Measurements from ENCODE around the gene CHRNG.
"Not testable (repeated sequence)": the region's sequence is repeated elsewhere in the genome, so short reads cannot be mapped to it uniquely, and the experiment has no call there.

CHRNG gene

DNA sequence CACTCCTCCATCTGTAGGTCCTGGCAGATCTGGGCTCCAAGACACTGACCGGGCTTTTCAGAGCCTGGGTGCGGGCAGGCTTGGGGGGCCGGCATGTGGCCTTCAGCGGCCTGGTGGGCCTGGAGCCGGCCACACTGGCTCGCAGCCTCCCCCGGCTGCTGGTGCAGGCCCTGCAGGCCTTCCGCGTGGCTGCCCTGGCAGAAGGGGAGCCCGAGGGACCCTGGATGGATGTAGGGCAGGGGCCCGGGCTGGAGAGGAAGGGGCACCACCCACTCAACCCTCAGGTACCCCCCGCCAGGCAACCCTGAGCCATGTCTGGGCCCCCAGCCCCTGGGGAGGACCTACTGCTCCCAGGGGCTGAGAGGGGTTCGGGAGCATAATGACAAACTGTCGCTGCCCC is 14.3 kb upstream of the CHRNG start:
- Histone ChIP-seq H3K36me3 (ENCODE audit: control insufficient read depth, insufficient read depth, low read length) (no peaks in the 10 kb centered on the region), H3K9ac (ENCODE audit: low read length) (no peak overlapping the region), H3K4me1 (ENCODE audit: control insufficient read depth, insufficient read depth, low read length) (no peaks in the 10 kb centered on the region), H3K27ac (ENCODE audit: low read depth, low read length) (no peak overlapping the region), H3K27me3 (ENCODE audit: control insufficient read depth, insufficient read depth, low read length) (peaks cover 35% of the 10 kb centered on the region), H3K4me3 (ENCODE audit: low read length) (no peak overlapping the region)

DNA sequence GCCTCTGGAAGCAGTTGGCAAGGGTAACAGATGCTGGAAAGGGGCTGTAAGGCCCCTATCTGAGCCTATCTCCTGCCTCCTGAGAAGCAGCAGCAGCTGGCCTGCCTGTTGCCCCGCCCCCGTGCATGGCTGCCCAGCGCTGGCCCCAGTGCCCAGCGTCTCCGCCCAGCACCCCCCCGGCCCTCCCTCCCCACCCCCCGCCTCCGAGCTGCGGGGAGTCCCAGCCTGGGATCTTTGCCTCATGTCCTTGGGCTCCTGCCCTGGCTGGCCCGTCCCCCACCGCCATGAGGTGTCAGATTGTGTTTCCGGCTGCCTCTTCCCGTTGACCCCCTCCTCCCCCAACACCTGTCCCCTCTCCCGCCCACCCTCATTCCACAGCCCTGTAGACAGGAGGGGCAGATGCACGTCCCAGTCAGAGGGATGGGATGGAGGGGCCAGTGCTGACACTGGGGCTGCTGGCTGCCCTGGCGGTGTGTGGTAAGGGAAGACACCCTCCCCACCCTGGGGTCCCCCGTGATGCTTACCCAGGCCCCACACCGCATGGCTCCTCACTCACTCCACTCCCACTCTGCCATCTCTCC is 13.6 kb upstream of the CHRNG start, which contains the start of gene CHRND:
TSS of gene CHRND (plus strand) at position 370 of the 581 bp plus-strand sequence. CDS start at position 426, 56 bp downstream.
- no peaks in the 10 kb centered on the region for H3K4me1 ChIP-seq (ENCODE audit: control insufficient read depth, insufficient read depth, low read length)
- H3K9ac ChIP-seq (ENCODE audit: low read length) = no peak within 1 kb of the TSS
- H3K27ac ChIP-seq (ENCODE audit: low read depth, low read length) = no peak within 1 kb of the TSS
- no peak within 1 kb of the TSS for H3K4me3 ChIP-seq (ENCODE audit: low read length)
- H3K27me3 ChIP-seq (ENCODE audit: control insufficient read depth, insufficient read depth, low read length) = peaks cover 35% of the 10 kb centered on the region
- H3K36me3 ChIP-seq (ENCODE audit: control insufficient read depth, insufficient read depth, low read length) = no peaks in the 10 kb centered on the region

DNA sequence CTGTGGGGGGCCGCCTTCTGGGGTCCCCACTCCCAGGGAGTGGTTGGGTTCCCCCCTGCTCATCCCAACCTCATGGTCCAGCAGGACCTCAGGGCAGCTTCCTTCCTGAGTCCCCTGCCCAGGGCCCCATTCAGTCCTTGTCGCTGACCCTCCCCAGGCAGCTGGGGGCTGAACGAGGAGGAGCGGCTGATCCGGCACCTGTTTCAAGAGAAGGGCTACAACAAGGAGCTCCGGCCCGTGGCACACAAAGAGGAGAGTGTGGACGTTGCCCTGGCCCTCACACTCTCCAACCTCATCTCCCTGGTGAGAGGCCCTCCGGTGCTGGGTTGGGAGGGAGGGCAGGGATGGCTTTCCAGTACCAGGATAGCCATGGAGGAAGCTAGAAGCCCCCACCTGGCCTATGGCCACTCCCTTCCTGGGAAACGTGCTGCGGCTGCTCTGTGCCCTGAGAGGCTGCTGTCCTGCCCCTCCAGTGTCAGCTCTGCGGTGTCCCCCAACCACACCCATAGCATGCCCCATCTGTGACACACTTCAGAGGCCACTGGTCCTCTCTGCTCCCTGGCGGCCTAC is 13.0 kb upstream of the CHRNG start:
- H3K36me3 ChIP-seq (ENCODE audit: control insufficient read depth, insufficient read depth, low read length) = no peaks in the 10 kb centered on the region
- no peak overlapping the region for H3K9ac ChIP-seq (ENCODE audit: low read length)
- H3K27ac ChIP-seq (ENCODE audit: low read depth, low read length) = no peak overlapping the region
- no peak overlapping the region for H3K4me3 ChIP-seq (ENCODE audit: low read length)
- no peaks in the 10 kb centered on the region for H3K4me1 ChIP-seq (ENCODE audit: control insufficient read depth, insufficient read depth, low read length)
- peaks cover 32% of the 10 kb centered on the region for H3K27me3 ChIP-seq (ENCODE audit: control insufficient read depth, insufficient read depth, low read length)

DNA sequence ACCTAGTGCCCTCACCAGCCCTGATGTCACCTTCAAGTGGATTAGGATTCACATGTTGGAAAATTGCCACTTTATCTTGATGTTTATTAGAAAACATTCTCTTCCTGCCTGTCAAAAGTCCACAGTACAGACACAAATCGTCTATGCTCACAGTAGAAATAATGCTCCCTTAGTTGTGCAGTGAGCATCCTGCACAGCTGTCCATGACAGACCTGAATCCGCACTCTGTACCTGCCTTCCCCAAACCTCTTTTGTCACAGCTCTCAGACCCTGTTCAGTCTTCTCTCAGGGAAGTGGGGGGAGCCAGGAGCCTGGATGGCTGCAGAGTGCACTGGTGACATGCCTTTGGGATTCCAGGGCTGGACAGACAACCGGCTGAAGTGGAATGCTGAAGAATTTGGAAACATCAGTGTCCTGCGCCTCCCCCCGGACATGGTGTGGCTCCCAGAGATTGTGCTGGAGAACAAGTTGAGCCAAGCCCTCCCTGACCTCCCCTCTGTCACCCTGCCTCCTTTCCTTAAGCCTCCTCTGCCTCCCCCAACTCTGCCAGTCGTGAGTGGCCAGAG is 11.5 kb upstream of the CHRNG start:
- Histone ChIP-seq H3K36me3 (ENCODE audit: control insufficient read depth, insufficient read depth, low read length) (no peaks in the 10 kb centered on the region), H3K27me3 (ENCODE audit: control insufficient read depth, insufficient read depth, low read length) (peaks cover 22% of the 10 kb centered on the region), H3K27ac (ENCODE audit: low read depth, low read length) (no peak overlapping the region), H3K4me3 (ENCODE audit: low read length) (no peak overlapping the region), H3K4me1 (ENCODE audit: control insufficient read depth, insufficient read depth, low read length) (no peaks in the 10 kb centered on the region), H3K9ac (ENCODE audit: low read length) (no peak overlapping the region)

DNA sequence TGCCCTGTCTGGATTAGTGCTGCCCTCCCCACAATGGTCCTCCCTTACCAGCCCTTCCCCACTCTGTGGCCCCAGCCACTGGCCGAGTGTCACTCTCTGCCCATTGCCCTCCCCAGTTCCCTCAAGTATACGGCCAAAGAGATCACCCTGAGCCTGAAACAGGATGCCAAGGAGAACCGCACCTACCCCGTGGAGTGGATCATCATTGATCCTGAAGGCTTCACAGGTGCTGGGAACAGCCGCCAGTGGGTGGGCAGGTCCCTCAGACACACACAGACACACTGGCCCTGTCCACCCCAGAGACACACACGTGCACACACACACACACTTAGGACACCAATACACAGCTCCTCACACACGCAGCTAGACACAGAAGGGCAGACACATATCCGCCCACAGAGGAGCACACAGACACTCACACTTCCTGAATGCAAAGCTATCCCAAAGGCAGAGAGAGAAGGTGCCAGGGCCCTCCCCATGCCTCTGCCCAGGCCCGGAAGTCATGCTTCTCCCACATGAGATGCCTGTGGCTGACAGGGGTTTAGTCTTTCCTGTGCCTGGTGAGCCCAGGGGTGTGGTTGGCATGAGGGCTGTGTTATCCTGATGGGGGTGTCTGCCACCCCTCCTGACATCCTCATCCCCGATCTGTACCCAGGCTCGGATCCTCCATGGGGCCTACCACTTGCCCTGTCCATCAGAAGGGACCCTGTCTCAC is 10.6 kb upstream of the CHRNG start:
- H3K9ac ChIP-seq (ENCODE audit: low read length) = no peak overlapping the region
- no peaks in the 10 kb centered on the region for H3K36me3 ChIP-seq (ENCODE audit: control insufficient read depth, insufficient read depth, low read length)
- no peak overlapping the region for H3K27ac ChIP-seq (ENCODE audit: low read depth, low read length)
- H3K4me1 ChIP-seq (ENCODE audit: control insufficient read depth, insufficient read depth, low read length) = no peaks in the 10 kb centered on the region
- H3K4me3 ChIP-seq (ENCODE audit: low read length) = no peak overlapping the region
- H3K27me3 ChIP-seq (ENCODE audit: control insufficient read depth, insufficient read depth, low read length) = peaks cover 13% of the 10 kb centered on the region

DNA sequence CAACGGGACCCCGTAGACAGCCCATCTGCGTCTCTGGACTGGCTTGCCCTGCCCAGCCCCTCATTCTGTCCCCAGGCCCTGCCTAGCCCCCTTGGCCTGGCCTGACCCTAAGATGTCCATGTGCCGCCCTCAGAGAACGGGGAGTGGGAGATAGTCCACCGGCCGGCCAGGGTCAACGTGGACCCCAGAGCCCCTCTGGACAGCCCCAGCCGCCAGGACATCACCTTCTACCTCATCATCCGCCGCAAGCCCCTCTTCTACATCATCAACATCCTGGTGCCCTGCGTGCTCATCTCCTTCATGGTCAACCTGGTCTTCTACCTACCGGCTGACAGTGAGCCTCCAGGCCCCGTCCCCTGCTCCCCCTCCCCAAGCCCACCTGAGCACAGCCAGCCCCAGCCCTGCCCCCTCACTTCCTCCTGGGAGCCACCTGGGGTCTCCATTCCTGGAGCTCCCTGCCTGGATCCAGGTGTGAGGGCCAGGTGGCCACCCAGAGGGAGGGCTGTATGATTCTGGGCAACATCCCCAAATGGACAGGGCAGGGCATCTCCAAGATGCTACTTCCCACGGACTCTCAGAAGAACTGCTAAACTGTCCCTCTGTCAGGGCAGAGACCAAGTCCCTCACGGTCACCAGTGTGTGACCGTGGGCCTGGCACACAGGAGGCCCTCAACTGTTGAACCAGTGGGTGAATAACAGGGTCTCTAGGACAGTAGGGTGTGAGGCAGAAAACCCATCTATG is 9.5 kb upstream of the CHRNG start:
- Histone ChIP-seq H3K4me1 (ENCODE audit: control insufficient read depth, insufficient read depth, low read length) (no peaks in the 10 kb centered on the region), H3K9ac (ENCODE audit: low read length) (no peak overlapping the region), H3K36me3 (ENCODE audit: control insufficient read depth, insufficient read depth, low read length) (no peaks in the 10 kb centered on the region), H3K27me3 (ENCODE audit: control insufficient read depth, insufficient read depth, low read length) (peaks cover 5% of the 10 kb centered on the region), H3K4me3 (ENCODE audit: low read length) (no peak overlapping the region), H3K27ac (ENCODE audit: low read depth, low read length) (no peak overlapping the region)

DNA sequence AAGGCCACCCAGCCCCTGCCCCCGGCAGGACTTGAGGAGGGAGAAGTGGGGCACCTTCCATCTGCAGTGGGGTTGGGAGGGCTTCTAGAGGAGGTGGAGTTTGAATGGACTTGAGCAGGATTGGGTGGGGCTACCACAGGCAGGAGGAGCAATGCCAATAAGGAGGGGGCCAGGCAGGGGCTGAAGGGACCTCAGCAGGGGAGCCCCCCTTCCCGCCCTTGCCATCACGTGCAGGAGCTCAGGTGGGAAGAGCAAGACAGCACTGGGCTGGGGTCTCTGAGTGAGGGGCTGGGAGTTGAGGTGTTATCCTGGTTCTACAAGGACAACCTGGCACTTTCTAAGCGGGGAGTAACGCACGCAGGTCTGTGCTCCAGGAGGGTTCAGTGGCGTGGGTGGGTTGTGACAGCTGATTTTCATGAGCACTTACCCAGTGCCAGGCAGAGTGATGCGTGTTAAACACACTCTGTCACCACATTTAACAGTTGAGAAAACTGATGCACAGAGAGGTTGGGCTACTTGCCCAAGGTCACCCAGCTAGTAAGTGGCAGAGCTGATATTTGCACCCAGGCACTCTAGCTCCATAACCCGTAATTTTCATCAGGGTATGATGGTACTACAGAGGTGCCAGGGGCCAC is 8.7 kb upstream of the CHRNG start:
- no peaks in the 10 kb centered on the region for H3K36me3 ChIP-seq (ENCODE audit: control insufficient read depth, insufficient read depth, low read length)
- H3K4me1 ChIP-seq (ENCODE audit: control insufficient read depth, insufficient read depth, low read length) = no peaks in the 10 kb centered on the region
- no peak overlapping the region for H3K4me3 ChIP-seq (ENCODE audit: low read length)
- H3K27me3 ChIP-seq (ENCODE audit: control insufficient read depth, insufficient read depth, low read length) = peaks cover 4% of the 10 kb centered on the region
- H3K9ac ChIP-seq (ENCODE audit: low read length) = no peak overlapping the region
- H3K27ac ChIP-seq (ENCODE audit: low read depth, low read length) = no peak overlapping the region

DNA sequence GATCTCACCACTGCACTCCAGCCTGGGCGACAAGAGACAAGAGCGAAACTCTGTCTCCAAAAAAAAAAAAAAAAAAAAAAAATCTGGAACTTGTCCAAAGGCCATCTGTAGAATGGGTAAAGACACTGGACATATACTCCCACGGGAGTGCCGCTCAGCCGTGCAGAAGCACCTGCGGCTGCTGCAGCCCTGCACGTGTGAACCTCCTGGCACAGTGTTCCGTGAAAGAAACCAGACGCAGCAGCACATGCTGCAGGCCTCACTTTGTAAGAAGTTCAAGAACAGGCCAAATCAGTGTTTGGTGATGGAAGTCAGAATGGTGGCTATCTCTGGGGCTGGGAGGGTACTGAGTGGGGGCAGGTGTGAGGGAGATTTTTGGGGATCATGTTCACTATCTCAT is 7.1 kb upstream of the CHRNG start:
- H3K27ac ChIP-seq (ENCODE audit: low read depth, low read length) = no peak overlapping the region
- peaks cover 4% of the 10 kb centered on the region for H3K27me3 ChIP-seq (ENCODE audit: control insufficient read depth, insufficient read depth, low read length)
- H3K9ac ChIP-seq (ENCODE audit: low read length) = no peak overlapping the region
- no peak overlapping the region for H3K4me3 ChIP-seq (ENCODE audit: low read length)
- no peaks in the 10 kb centered on the region for H3K4me1 ChIP-seq (ENCODE audit: control insufficient read depth, insufficient read depth, low read length)
- no peaks in the 10 kb centered on the region for H3K36me3 ChIP-seq (ENCODE audit: control insufficient read depth, insufficient read depth, low read length)

DNA sequence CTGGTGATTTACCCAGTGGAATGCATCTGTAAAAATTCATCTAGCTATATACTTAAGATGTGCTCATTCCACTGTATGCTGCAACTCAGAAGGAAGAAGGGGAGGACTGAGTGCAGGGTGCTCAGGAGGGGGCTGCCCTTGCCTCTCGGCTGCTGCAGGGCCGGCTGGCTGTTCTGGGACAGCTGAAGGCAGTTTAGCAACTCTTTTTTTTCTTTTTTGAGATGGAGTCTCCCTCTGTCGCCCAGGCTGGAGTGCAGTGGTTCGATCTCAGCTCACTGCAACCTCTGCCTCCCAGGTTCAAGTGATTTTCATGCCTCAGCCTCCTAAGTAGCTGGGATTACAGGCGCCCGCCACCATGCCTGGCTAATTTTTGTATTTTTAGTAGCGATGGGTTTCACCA is 6.7 kb upstream of the CHRNG start:
- not testable (repeated sequence) for H3K36me3 ChIP-seq (ENCODE audit: control insufficient read depth, insufficient read depth, low read length); H3K4me3 ChIP-seq (ENCODE audit: low read length); H3K9ac ChIP-seq (ENCODE audit: low read length); H3K27ac ChIP-seq (ENCODE audit: low read depth, low read length); H3K27me3 ChIP-seq (ENCODE audit: control insufficient read depth, insufficient read depth, low read length); H3K4me1 ChIP-seq (ENCODE audit: control insufficient read depth, insufficient read depth, low read length)

DNA sequence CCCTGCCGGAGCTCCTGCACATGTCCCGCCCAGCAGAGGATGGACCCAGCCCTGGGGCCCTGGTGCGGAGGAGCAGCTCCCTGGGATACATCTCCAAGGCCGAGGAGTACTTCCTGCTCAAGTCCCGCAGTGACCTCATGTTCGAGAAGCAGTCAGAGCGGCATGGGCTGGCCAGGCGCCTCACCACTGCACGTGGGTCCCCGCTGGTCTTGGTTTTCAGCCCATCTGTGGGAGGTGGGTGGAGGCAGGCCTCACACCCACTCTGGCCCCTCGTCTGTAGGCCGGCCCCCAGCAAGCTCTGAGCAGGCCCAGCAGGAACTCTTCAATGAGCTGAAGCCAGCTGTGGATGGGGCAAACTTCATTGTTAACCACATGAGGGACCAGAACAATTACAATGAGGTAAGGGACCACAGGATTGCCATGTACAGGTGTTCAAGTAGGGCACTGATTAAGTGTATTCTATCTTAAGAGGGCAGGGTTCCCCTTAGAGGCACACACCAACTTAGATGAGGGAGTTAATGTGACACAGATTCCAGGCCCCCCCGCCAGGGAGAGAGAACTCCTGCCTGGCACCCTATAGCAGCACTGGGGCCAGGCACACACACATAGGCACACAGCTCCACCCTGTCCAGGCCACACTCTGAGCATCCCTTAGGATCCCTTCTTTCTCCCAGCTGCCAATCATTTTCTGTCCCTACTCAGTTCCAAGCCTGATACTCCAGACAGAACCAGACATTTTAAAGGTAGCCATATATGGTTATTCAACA is 5.4 kb upstream of the CHRNG start:
- no peak overlapping the region for H3K27ac ChIP-seq (ENCODE audit: low read depth, low read length)
- no peak overlapping the region for H3K4me3 ChIP-seq (ENCODE audit: low read length)
- H3K4me1 ChIP-seq (ENCODE audit: control insufficient read depth, insufficient read depth, low read length) = no peaks in the 10 kb centered on the region
- H3K9ac ChIP-seq (ENCODE audit: low read length) = no peak overlapping the region
- H3K36me3 ChIP-seq (ENCODE audit: control insufficient read depth, insufficient read depth, low read length) = no peaks in the 10 kb centered on the region
- peaks cover 1% of the 10 kb centered on the region for H3K27me3 ChIP-seq (ENCODE audit: control insufficient read depth, insufficient read depth, low read length)

DNA sequence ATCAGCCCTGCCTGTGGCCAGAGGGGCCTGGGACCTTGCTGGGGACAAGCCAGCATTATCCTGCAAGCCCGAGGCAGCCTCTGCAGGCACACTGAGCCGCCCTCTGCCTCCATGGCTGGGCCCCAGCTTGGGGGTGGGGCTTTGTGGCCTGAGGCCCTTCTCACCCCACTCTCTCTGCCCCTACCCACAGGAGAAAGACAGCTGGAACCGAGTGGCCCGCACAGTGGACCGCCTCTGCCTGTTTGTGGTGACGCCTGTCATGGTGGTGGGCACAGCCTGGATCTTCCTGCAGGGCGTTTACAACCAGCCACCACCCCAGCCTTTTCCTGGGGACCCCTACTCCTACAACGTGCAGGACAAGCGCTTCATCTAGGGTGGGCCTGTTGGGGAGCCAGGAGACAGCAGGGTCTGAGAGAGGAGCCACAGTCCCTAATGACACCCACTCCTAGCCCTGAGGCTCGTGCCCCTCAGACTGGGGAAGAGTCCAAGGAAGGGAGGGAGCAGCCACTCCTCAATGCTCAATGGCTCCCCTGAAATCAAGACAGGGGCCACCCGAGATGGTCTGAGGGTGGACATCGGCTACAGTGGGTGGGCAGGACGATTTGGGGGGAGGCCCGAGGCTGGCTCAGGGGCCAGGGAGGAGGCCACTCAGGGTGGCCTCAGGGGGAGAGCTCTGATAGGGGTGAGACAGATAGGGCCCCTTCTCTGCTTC is 4.4 kb upstream of the CHRNG start:
- no peak overlapping the region for H3K4me3 ChIP-seq (ENCODE audit: low read length)
- peaks cover 6% of the 10 kb centered on the region for H3K27me3 ChIP-seq (ENCODE audit: control insufficient read depth, insufficient read depth, low read length)
- no peak overlapping the region for H3K27ac ChIP-seq (ENCODE audit: low read depth, low read length)
- H3K4me1 ChIP-seq (ENCODE audit: control insufficient read depth, insufficient read depth, low read length) = no peaks in the 10 kb centered on the region
- H3K9ac ChIP-seq (ENCODE audit: low read length) = no peak overlapping the region
- no peaks in the 10 kb centered on the region for H3K36me3 ChIP-seq (ENCODE audit: control insufficient read depth, insufficient read depth, low read length)

Data from rectal smooth muscle tissue (tissue), 1 donor.